Tibial nerve (tissue), 4 donors: ENCODE measurements around the gene TNXB.

Source experiments
- CTCF ChIP-seq, 5 experiments: fragments of 200-600 bp in 3 of 5; fragments of 450-650 bp in 2 of 5; sonication (generic) in 3 of 5; IDR thresholded peaks; one replicate each; pipeline ENCODE4 v1.5.1; 2016 to 2019; ENCODE audit warnings: antibody characterized with exemption in 5 of 5, mild to moderate bottlenecking in 3 of 5, moderate library complexity in 2 of 5
- EP300 ChIP-seq, 2 donors: sonication (generic); formaldehyde crosslinking; IDR thresholded peaks; one replicate each; pipeline ENCODE4 v1.6.1; 2017; ENCODE audit warnings: antibody characterized with exemption in 2 of 2, mild to moderate bottlenecking in 1 of 2

DNA sequence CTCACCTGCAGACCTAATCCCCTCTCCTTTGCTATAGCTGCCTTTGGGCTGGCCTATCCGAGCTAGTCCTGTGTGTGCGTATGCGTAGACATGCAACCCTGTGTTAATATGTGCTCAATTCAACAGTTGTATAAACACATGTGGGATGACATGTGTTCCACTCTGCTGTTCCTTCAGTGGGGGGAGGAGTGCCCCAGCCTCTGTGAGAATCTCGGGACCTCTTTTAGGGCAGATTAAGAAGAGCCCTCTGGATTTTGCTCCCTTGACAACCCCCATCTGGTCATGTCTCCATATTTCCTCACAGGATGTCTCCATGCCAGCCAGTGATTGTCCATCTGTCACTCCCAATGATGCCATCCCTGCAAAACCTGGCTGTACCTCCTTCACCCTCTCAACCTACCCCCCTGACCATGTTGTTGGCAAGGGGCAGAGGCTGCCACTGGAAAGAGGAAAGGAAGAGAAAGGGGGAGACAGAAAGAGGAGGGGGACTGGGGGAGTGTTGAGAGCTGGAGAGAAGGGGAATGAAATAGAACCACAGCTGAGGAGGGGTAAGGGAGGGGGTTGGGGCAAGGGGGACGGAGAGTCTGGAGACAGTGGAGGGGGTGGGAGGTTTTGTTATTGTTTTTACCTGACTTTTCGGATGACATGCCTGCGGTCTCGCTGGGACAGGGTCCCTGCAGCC is 42.2 kb upstream of the TNXB start:
- no peak for TF ChIP-seq EP300 (IDR thresholded peaks at IDR 0.05)
- TF ChIP-seq CTCF (IDR thresholded peaks at IDR 0.05): no peak
